GM23248 (cell line): ENCODE measurements around the gene OR2V2. TPM values are rescaled to one million over a fixed set of nuclear protein-coding genes. Genes with fewer than 3 reads are reported as not detected.

Experiments
- DNase-seq: peaks from one replicate; pipeline ENCODE4 v3.0.0-alpha.2; 2015
- H2AFZ ChIP-seq: fragments of 200-600 bp; sonication (generic); 2 replicates; pipeline ENCODE4 v1.6.1; 2016; ENCODE audit warnings: antibody characterized with exemption
- H3F3A ChIP-seq: fragments of 200-600 bp; sonication (generic); 2 replicates; pipeline ENCODE4 v1.6.1; 2016; ENCODE audit warnings: mild to moderate bottlenecking, antibody characterized with exemption, mixed run types; ENCODE audit not compliant: insufficient read depth
- H3K27ac ChIP-seq: fragments of 200-600 bp; sonication (generic); 2 replicates; pipeline ENCODE4 v1.5.1; 2016; ENCODE audit warnings: mild to moderate bottlenecking
- H3K27me3 ChIP-seq: fragments of 200-600 bp; sonication (generic); replicated peaks from 2 replicates; pipeline ENCODE4 v1.6.1; 2016; ENCODE audit warnings: mild to moderate bottlenecking; ENCODE audit not compliant: insufficient read depth
- H3K36me3 ChIP-seq: fragments of 200-600 bp; sonication (generic); 2 replicates; pipeline ENCODE4 v1.6.1; 2016; ENCODE audit warnings: low read depth, mild to moderate bottlenecking
- H3K4me1 ChIP-seq: fragments of 200-600 bp; sonication (generic); 2 replicates; pipeline ENCODE4 v1.6.1; 2016; ENCODE audit warnings: mild to moderate bottlenecking; ENCODE audit not compliant: insufficient read depth
- H3K4me2 ChIP-seq: fragments of 200-600 bp; sonication (generic); one replicate; pipeline ENCODE4 v1.6.1; 2016; ENCODE audit warnings: mild to moderate bottlenecking; ENCODE audit not compliant: unreplicated experiment
- H3K4me3 ChIP-seq: fragments of 200-600 bp; sonication (generic); 2 replicates; pipeline ENCODE4 v1.5.1; 2016; ENCODE audit warnings: mild to moderate bottlenecking
- H3K79me2 ChIP-seq: fragments of 200-600 bp; sonication (generic); 2 replicates; pipeline ENCODE4 v1.6.1; 2016; ENCODE audit warnings: mild to moderate bottlenecking; ENCODE audit not compliant: insufficient read depth
- H3K9ac ChIP-seq: fragments of 200-600 bp; sonication (generic); 2 replicates; pipeline ENCODE4 v1.6.1; 2016; ENCODE audit warnings: mild to moderate bottlenecking
- H3K9me2 ChIP-seq: fragments of 200-600 bp; sonication (generic); 2 replicates; pipeline ENCODE4 v1.6.1; 2016; ENCODE audit warnings: mixed run types, mild to moderate bottlenecking, moderate library complexity; ENCODE audit not compliant: insufficient read depth
- H3K9me3 ChIP-seq: fragments of 200-600 bp; sonication (generic); one replicate; pipeline ENCODE4 v1.6.1; 2017; ENCODE audit warnings: low read depth
- H4K20me1 ChIP-seq: fragments of 200-600 bp; sonication (generic); 2 replicates; pipeline ENCODE4 v1.6.0; 2016; ENCODE audit not compliant: insufficient read depth
- EZH2 ChIP-seq: fragments of 200-600 bp; sonication (generic); IDR thresholded peaks from 2 replicates; pipeline ENCODE4 v1.6.1; 2018; ENCODE audit warnings: antibody characterized with exemption, mild to moderate bottlenecking; ENCODE audit not compliant: insufficient read depth, poor library complexity, severe bottlenecking
- EZH2phosphoT487 ChIP-seq: fragments of 200-600 bp; sonication (generic); IDR thresholded peaks from 2 replicates; pipeline ENCODE4 v1.6.1; 2018; ENCODE audit warnings: antibody characterized with exemption, moderate library complexity, mild to moderate bottlenecking, low read depth; ENCODE audit not compliant: insufficient read depth
- WGBS, 2 experiments: methylation state at CpG; one replicate each; pipeline ENCODE4 v1.1.6; 2015 to 2017; ENCODE audit warnings: low lambda C conversion rate in 2 of 2, low coverage in 1 of 2; ENCODE audit errors: missing lambda C conversion rate in 2 of 2; 5-methylcytosine and 5-hydroxymethylcytosine counted together
- in situ Hi-C: fragments of 300-500 bp; cut with MboI; formaldehyde crosslinking; loops from 2 replicates; pipeline ENCODE4 v1.15.0; 2020
- polyA plus RNA-seq: library from polyadenylated mRNA; unstranded; fragments of >200 nt; fragmentation: Nextera tagmentation; extraction: Ambion mirVana; gene quantifications from 2 replicates; pipeline ENCODE4 v1.2.1, GENCODE V29; 2016
- total RNA-seq: library from RNA; depleted of rRNA; stranded (reverse); fragments of >200 nt; shearing (Covaris generic); gene quantifications from 2 replicates; pipeline ENCODE4 v1.2.3, GENCODE V29; 2014

OR2V2 gene
- total and polyA plus RNA-seq, 2 experiments from 2014 or later = not detected

DNA sequence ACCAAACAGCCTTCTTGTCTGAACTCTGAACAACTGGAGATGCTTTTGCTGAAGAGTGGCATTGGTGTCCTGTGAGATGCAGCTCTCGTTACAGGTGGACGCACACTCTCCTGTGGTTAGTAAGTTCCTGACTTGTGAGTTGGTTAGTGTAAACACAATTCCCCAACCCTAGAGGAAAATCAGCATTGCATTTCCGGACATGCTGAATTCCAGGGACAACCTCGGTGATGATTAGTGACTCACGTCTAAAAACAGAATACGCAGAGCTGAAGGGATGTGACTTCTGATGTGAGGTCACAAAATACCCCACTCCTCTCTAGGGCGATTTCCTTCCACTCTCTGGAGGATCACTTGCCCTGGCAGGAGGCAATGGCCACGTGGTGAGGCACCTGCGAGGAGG, 5.0 kb downstream of the OR2V2 start:
- Histone ChIP-seq H3K27ac (no peak overlapping the region), H3K4me1 (no peaks in the 10 kb centered on the region), H3K9me2 (no peaks in the 10 kb centered on the region), H3K4me3 (no peak overlapping the region), H3K36me3 (no peaks in the 10 kb centered on the region), H2AFZ (no peak overlapping the region), H3K27me3 (peaks cover 9% of the 10 kb centered on the region), H3K79me2 (no peaks in the 10 kb centered on the region), H4K20me1 (no peaks in the 10 kb centered on the region), H3K9me3 (no peaks in the 10 kb centered on the region), H3K4me2 (no peak overlapping the region), H3F3A (no peaks in the 10 kb centered on the region), H3K9ac (no peak overlapping the region)
- DNase-seq = no peak
- in situ Hi-C loops = no loop called here
- no peak for TF ChIP-seq EZH2
- whole genome bisulfite sequencing, 2 experiments = 49 to 60% methylated on average over 9 of the region's 9 CpGs

DNA sequence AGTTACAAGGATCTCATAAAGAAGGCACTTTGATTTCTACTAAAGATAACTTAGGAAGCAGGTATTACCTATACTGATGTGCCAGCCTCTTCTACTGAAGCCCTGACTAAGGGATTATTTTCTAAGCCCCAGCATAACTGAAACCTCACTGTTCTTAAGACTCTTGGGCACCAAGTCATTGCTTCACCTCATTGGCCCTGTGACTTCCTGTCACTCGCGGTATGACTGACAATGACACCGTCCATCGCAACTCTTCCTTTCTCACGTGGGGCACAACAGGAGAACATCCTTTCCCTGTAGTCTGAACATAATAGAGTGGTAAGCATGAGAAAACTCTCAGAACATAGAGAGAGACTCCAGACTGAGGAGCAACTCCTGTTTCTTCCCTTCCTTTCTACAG, 6.4 kb downstream of the OR2V2 start:
- H4K20me1 ChIP-seq = no peaks in the 10 kb centered on the region
- H3F3A ChIP-seq = no peaks in the 10 kb centered on the region
- H3K9ac ChIP-seq = no peak overlapping the region
- DNase-seq = no peak
- H3K36me3 ChIP-seq = no peaks in the 10 kb centered on the region
- H3K27me3 ChIP-seq = peaks cover 9% of the 10 kb centered on the region
- no peaks in the 10 kb centered on the region for H3K9me3 ChIP-seq
- no peaks in the 10 kb centered on the region for H3K79me2 ChIP-seq
- no peak for TF ChIP-seq EZH2phosphoT487
- no peak for TF ChIP-seq EZH2
- no peak overlapping the region for H3K4me3 ChIP-seq
- in situ Hi-C loops = no loop called here
- H2AFZ ChIP-seq = no peak overlapping the region
- no peak overlapping the region for H3K27ac ChIP-seq
- H3K4me1 ChIP-seq = no peaks in the 10 kb centered on the region
- H3K4me2 ChIP-seq = no peak overlapping the region
- 70 to 71% methylated on average over 5 of the region's 5 CpGs for WGBS, 2 experiments
- H3K9me2 ChIP-seq = no peaks in the 10 kb centered on the region

DNA sequence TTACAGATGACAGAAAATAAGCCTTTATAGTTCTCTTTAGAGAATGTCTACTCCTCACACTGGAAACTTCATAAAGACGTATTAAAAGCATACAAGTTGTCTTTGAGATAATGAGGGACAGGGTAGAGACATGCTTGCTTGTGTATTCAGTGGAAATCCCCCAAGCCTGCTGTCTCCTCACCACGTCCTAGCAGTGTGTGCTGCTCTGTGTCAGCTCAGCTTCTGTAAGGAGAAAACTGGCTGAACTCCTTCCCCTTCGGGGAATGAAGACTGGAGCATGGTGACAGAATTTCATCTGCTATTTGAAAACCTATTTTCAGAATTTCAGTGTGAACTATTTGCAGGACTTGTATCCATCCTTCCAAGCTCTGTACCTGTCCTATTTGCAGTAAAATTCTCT, 9.4 kb downstream of the OR2V2 start:
- in situ Hi-C loops = no loop called here
- no peaks in the 10 kb centered on the region for H3K9me3 ChIP-seq

DNA sequence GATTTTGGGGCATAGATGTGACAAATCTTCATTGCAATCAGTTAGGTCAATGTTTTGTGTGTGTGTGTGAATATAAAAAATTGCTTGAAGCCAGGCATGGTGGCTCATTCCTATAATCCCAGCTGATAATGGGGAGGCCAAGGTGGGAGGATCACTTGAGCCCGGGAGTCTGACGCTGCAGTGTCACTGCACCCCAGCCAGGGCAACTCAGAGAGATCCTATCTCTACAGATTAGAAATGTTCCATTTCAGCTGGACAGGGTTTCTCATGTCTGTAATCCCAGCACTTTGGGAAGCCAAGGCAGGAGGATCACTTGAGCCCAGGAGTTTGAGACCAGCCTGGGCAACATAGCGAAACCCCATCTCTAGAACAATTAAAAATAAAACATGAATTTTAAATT, 11.5 kb downstream of the OR2V2 start:
- no peaks in the 10 kb centered on the region for H3K9me3 ChIP-seq
- no peak overlapping the region for H3K9ac ChIP-seq
- no peaks in the 10 kb centered on the region for H3K79me2 ChIP-seq
- no peak overlapping the region for H3K4me3 ChIP-seq
- TF ChIP-seq EZH2 (no peak), EZH2phosphoT487 (no peak)
- no peak for DNase-seq
- WGBS, 2 experiments = 77 to 90% methylated on average over 3 of the region's 3 CpGs
- peaks cover 11% of the 10 kb centered on the region for H3F3A ChIP-seq
- in situ Hi-C loops = no loop called here
- no peak overlapping the region for H2AFZ ChIP-seq
- H4K20me1 ChIP-seq = no peaks in the 10 kb centered on the region
- peaks cover 5% of the 10 kb centered on the region for H3K27me3 ChIP-seq
- H3K9me2 ChIP-seq = no peaks in the 10 kb centered on the region
- no peak overlapping the region for H3K27ac ChIP-seq
- no peak overlapping the region for H3K4me2 ChIP-seq
- H3K36me3 ChIP-seq = no peaks in the 10 kb centered on the region
- peaks cover 3% of the 10 kb centered on the region; the same call in 1 of the 2 replicates for H3K4me1 ChIP-seq

More for the DNA sequence above, 9.4 kb downstream of the OR2V2 start:
- Histone ChIP-seq H2AFZ (no peak overlapping the region), H3K36me3 (no peaks in the 10 kb centered on the region), H3K27me3 (peaks cover 5% of the 10 kb centered on the region), H3K27ac (no peak overlapping the region), H3K4me3 (no peak overlapping the region), H3K9me2 (no peaks in the 10 kb centered on the region), H4K20me1 (no peaks in the 10 kb centered on the region), H3K79me2 (no peaks in the 10 kb centered on the region), H3K4me1 (peaks cover 3% of the 10 kb centered on the region; the same call in 1 of the 2 replicates), H3K9ac (no peak overlapping the region), H3K4me2 (no peak overlapping the region), H3F3A (peaks cover 11% of the 10 kb centered on the region)
- DNase-seq = no peak
- TF ChIP-seq EZH2 (no peak), EZH2phosphoT487 (no peak)
- 25 to 28% methylated on average over 3 of the region's 3 CpGs for WGBS, 2 experiments
